ENCODE results near the gene VWA5B2.

VWA5B2 gene

DNA sequence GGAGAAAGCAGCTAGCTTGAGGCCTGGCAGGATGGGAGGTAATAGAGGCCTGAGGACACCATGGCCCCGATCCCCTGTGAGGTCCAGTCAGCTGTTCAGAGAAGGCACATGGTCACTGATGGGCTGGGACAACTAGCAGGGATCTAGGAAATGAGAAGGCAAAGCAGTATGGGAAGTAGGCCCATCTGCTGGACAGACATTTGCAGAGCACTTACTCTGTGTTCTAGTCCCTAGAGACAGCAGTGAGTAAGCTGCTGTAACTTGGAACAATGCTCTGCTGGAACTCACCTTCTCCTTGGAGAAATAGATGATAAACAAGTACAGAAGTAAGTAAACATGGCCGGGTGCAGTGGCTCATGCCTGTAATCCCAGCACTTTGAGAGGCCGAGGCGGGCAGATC is 53.6 kb downstream of the VWA5B2 start:
- no peak for DNase-seq

DNA sequence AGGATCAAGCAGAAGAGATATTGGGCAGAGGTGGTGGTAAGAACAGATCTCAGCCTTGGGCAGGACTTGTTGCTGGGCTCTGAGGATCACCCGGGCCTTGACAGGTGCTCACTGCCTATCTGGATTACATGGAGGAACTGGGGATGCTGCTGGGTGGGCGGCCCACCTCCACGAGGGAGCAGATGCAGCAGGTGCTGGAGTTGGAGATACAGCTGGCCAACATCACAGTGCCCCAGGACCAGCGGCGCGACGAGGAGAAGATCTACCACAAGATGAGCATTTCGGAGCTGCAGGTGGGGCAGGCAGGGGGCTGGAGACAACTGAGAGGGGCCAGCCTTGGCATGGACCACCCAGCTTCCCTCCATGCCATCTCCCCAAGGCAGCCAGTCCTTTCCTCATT is 54.3 kb downstream of the VWA5B2 start:
- no peak for DNase-seq

DNA sequence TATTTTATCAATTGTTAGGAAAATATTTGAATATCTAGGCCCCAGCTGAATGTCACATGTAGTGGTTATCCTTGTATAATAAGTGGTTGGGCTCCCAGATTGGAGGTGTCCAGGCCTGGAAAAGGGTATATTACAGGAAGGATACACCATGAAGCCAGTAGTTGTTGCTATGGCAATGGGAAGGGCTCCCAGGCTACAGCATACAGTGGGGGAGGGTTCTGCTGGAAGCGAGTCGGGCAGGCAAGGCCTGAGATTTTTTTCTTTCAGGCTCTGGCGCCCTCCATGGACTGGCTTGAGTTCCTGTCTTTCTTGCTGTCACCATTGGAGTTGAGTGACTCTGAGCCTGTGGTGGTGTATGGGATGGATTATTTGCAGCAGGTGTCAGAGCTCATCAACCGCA is 55.3 kb downstream of the VWA5B2 start:
- no peak for DNase-seq

DNA sequence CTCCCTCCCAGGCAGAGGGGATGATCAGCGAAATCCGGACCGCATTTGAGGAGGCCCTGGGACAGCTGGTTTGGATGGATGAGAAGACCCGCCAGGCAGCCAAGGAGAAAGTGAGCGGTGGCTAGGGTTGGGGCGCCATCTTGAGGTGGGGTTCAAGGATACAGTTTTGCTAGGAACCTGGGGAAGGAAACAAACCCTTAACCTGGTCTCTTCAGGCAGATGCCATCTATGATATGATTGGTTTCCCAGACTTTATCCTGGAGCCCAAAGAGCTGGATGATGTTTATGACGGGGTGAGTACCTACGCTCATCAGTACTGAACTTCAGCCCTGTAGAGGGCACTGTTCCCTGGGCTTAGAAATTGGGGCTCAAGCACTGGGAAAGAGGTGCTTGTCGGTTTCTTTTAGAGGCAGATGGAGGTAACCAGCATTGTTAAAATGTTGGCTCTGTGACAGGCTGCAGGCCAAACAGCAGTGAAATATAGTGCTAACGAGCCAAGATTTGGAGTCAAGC is 60.1 kb downstream of the VWA5B2 start:
- no peak for DNase-seq

DNA sequence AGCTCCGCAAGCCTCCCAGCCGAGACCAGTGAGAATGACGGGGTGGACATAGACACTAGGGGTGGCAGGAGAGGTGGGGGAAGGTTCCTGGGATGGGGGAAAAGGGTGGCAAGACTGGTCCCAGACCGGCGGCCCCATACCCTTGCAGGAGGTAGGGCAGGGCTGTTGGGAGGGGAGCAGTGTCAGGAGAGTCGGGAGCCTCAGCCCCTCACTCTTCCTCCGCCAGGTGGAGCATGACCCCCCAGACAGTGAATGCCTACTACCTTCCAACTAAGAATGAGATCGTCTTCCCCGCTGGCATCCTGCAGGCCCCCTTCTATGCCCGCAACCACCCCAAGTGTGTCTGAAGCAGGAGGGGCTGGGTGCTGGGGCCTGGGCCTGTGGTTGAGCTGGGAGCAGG is 60.9 kb downstream of the VWA5B2 start:
- DNase-seq: no peak

DNA sequence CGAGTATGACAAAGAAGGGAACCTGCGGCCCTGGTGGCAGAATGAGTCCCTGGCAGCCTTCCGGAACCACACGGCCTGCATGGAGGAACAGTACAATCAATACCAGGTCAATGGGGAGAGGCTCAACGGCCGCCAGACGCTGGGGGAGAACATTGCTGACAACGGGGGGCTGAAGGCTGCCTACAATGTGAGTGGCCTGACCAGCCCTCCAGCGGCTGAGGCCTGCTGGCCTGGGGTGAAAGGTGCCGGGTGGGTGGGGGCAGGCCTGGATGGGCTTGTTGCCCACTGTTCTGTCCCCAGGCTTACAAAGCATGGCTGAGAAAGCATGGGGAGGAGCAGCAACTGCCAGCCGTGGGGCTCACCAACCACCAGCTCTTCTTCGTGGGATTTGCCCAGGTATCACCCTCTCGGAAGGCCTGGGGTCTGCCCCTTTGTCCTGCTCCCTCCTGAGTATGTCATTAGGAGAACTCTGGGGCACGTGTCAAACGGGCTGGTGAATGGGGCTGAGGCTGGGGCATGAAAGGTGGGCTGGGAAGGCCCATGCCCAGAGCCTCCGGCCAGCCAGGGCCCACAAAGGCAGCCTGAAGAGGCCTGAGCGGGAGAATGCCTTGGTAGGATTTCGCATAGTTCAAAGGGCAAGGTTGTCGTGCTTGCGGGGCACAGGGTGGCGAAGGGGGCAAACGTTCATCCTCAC is 61.8 kb downstream of the VWA5B2 start:
- DNase-seq: no peak

Data from activated gamma-delta T cell (primary cell).